Gastrocnemius medialis (tissue), 4 donors: ENCODE data around the gene BMERB1.
"Not testable (repeated sequence)": the region's sequence is repeated elsewhere in the genome, so short reads cannot be mapped to it uniquely, and the experiment has no call there.

Experiments
- POLR2A ChIP-seq, 2 donors: fragments of 450-650 bp; IDR thresholded peaks; one replicate each; pipeline ENCODE4 v1.6.1; 2017; ENCODE audit warnings: antibody characterized with exemption in 2 of 2, mild to moderate bottlenecking in 2 of 2, moderate library complexity in 2 of 2
- TF ChIP-seq, protein P1 (sequence below), 5 experiments: fragments of 450-650 bp in 3 of 5; fragments of 200-600 bp in 2 of 5; sonication (generic) in 2 of 5; IDR thresholded peaks in 4 of 5; conservative IDR thresholded peaks in 1 of 5; 1 replicate in 4 of 5; 2 replicates in 1 of 5; pipeline ENCODE4 v1.5.1; 2016 to 2019; ENCODE audit warnings: antibody characterized with exemption in 5 of 5, mild to moderate bottlenecking in 3 of 5, moderate library complexity in 3 of 5

DNA sequence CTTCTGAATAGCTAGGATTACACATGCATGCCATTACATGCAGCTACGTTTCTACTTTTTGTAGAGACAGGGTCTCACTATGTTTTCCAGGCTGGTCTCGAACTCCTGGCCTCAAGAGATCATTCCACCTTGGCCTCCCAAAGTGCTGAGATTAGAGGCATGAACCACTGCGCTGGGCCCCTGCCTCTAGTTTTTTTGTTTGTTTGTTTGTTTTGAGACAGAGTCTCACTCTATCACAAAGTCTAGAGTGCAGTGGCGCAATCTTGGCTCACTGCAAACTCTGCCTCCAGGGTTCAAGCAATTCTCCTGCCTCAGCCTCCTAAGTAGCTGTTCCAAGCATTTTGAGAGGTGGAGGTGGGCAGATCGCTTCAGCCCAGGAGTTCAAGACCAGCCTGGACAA lies 12.7 kb upstream of the BMERB1 start:
- TF ChIP-seq, protein P1, sequence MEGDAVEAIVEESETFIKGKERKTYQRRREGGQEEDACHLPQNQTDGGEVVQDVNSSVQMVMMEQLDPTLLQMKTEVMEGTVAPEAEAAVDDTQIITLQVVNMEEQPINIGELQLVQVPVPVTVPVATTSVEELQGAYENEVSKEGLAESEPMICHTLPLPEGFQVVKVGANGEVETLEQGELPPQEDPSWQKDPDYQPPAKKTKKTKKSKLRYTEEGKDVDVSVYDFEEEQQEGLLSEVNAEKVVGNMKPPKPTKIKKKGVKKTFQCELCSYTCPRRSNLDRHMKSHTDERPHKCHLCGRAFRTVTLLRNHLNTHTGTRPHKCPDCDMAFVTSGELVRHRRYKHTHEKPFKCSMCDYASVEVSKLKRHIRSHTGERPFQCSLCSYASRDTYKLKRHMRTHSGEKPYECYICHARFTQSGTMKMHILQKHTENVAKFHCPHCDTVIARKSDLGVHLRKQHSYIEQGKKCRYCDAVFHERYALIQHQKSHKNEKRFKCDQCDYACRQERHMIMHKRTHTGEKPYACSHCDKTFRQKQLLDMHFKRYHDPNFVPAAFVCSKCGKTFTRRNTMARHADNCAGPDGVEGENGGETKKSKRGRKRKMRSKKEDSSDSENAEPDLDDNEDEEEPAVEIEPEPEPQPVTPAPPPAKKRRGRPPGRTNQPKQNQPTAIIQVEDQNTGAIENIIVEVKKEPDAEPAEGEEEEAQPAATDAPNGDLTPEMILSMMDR (IDR thresholded peaks at IDR 0.05 in 4 of 5, conservative IDR thresholded peaks at IDR 0.05 in 1 of 5) = not testable (repeated sequence)
- not testable (repeated sequence) for TF ChIP-seq POLR2A (IDR thresholded peaks at IDR 0.05)
